GM23338 (cell line): ENCODE results near the gene CCT6A. TPM values are rescaled to one million over a fixed set of nuclear protein-coding genes. Genes with fewer than 3 reads are reported as not detected.

ENCODE experiments used
- ATAC-seq: fragments of 200-7000 bp; cut with Tn5 transposase; 3 replicates; pipeline ENCODE4 v1.9.1; 2020
- DNase-seq: peaks from one replicate; pipeline ENCODE4 v3.0.0-alpha.2; 2015; ENCODE audit warnings: low spot score
- H2AFZ ChIP-seq: fragments of 200-600 bp; sonication (generic); 2 replicates; pipeline ENCODE4 v1.8.0; 2016; ENCODE audit warnings: antibody characterized with exemption, mild to moderate bottlenecking, moderate library complexity
- H3F3A ChIP-seq: fragments of 200-600 bp; sonication (generic); replicated peaks from 2 replicates; pipeline ENCODE4 v1.8.0; 2017; ENCODE audit warnings: antibody characterized with exemption, mixed run types, low read depth
- H3K27ac ChIP-seq: fragments of 200-600 bp; sonication (generic); 2 replicates; pipeline ENCODE4 v1.6.1; 2016; ENCODE audit warnings: low read depth
- H3K27me3 ChIP-seq: fragments of 200-600 bp; sonication (generic); 2 replicates; pipeline ENCODE4 v1.8.0; 2016; ENCODE audit warnings: mild to moderate bottlenecking, mixed run types, moderate library complexity; ENCODE audit not compliant: insufficient read depth
- H3K36me3 ChIP-seq: fragments of 200-600 bp; sonication (generic); 2 replicates; pipeline ENCODE4 v1.8.0; 2016; ENCODE audit warnings: mild to moderate bottlenecking; ENCODE audit not compliant: insufficient read depth
- H3K4me1 ChIP-seq: fragments of 200-600 bp; sonication (generic); 2 replicates; pipeline ENCODE4 v1.8.0; 2016; ENCODE audit warnings: mild to moderate bottlenecking, moderate library complexity; ENCODE audit not compliant: insufficient read depth
- H3K4me2 ChIP-seq: fragments of 200-600 bp; sonication (generic); 2 replicates; pipeline ENCODE4 v1.7.1; 2017; ENCODE audit warnings: mixed run types
- H3K4me3 ChIP-seq: fragments of 200-600 bp; sonication (generic); 2 replicates; pipeline ENCODE4 v1.6.1; 2016; ENCODE audit warnings: mixed run types
- H3K79me2 ChIP-seq: fragments of 200-600 bp; sonication (generic); replicated peaks from 2 replicates; pipeline ENCODE4 v1.8.0; 2017; ENCODE audit warnings: mild to moderate bottlenecking; ENCODE audit not compliant: insufficient read depth
- H3K9me2 ChIP-seq: fragments of 200-600 bp; sonication (generic); 2 replicates; pipeline ENCODE4 v1.8.0; 2017; ENCODE audit not compliant: insufficient read depth
- H4K20me1 ChIP-seq: fragments of 200-600 bp; sonication (generic); replicated peaks from 2 replicates; pipeline ENCODE4 v1.8.0; 2017; ENCODE audit warnings: mild to moderate bottlenecking; ENCODE audit not compliant: insufficient read depth
- H3K27ac Mint-ChIP-seq: 2 replicates; pipeline ENCODE4 v1.8.0; 2020; ENCODE audit warnings: inconsistent platforms, mild to moderate bottlenecking, moderate library complexity, mixed read lengths
- H3K27me3 Mint-ChIP-seq: 3 replicates; pipeline ENCODE4 v1.8.0; 2022; ENCODE audit warnings: low read depth, mild to moderate bottlenecking, moderate library complexity, mixed read lengths, inconsistent platforms; ENCODE audit not compliant: insufficient read depth, poor library complexity
- H3K36me3 Mint-ChIP-seq: 3 replicates; pipeline ENCODE4 v1.8.0; 2021; ENCODE audit warnings: low read depth, mild to moderate bottlenecking, inconsistent platforms, moderate library complexity, mixed read lengths
- H3K4me1 Mint-ChIP-seq: 3 replicates; pipeline ENCODE4 v1.8.0; 2020; ENCODE audit warnings: mild to moderate bottlenecking, inconsistent platforms, mixed read lengths
- H3K4me3 Mint-ChIP-seq: 3 replicates; pipeline ENCODE4 v1.8.0; 2021; ENCODE audit warnings: moderate library complexity, mild to moderate bottlenecking, inconsistent platforms, mixed read lengths
- H3K9me3 Mint-ChIP-seq: 3 replicates; pipeline ENCODE4 v1.8.0; 2020; ENCODE audit warnings: moderate library complexity, mild to moderate bottlenecking, inconsistent platforms, mixed read lengths
- CREB1 ChIP-seq: fragments of 250-450 bp; sonication (Bioruptor Pico); IDR thresholded peaks from 2 replicates; pipeline ENCODE4 v1.5.0; 2020; ENCODE audit warnings: low read depth, mild to moderate bottlenecking, moderate library complexity
- CTCF ChIP-seq, 2 experiments: fragments of 200-600 bp in 1 of 2; sonication (generic) in 1 of 2; conservative IDR thresholded peaks; 2 replicates each; pipeline versions ENCODE4 v1.5.1 to v1.6.1; 2016 to 2017; ENCODE audit warnings: antibody characterized with exemption in 2 of 2, low read depth in 2 of 2, mild to moderate bottlenecking in 2 of 2, moderate library complexity in 1 of 2
- EZH2 ChIP-seq: fragments of 200-600 bp; sonication (generic); IDR thresholded peaks from one replicate; pipeline ENCODE4 v1.8.0; 2017; ENCODE audit warnings: antibody characterized with exemption, mild to moderate bottlenecking, low read depth; ENCODE audit not compliant: unreplicated experiment
- NANOG ChIP-seq: IDR thresholded peaks from 2 replicates; pipeline ENCODE4 v1.6.1; 2016; ENCODE audit warnings: antibody characterized with exemption, borderline replicate concordance
- REST ChIP-seq: IDR thresholded peaks from one replicate; pipeline ENCODE4 v1.6.1; 2018; ENCODE audit warnings: antibody characterized with exemption; ENCODE audit not compliant: unreplicated experiment
- STAT1 ChIP-seq: IDR thresholded peaks from one replicate; pipeline ENCODE4 v1.6.1; 2016; ENCODE audit warnings: antibody characterized with exemption; ENCODE audit not compliant: unreplicated experiment
- ZNF331 ChIP-seq: fragments of 250-450 bp; sonication (Bioruptor Pico); IDR thresholded peaks from 2 replicates; pipeline ENCODE4 v1.5.0; 2020; ENCODE audit warnings: low read depth, mild to moderate bottlenecking, moderate library complexity
- polyA plus RNA-seq: library from polyadenylated mRNA; unstranded; fragments of >200 nt; fragmentation: Nextera tagmentation; extraction: Ambion mirVana; gene quantifications from 2 replicates; pipeline ENCODE4 v1.2.1, GENCODE V29; 2016
- total RNA-seq: library from RNA; depleted of rRNA; stranded (reverse); fragments of >200 nt; shearing (Covaris generic); gene quantifications from 2 replicates; pipeline ENCODE4 v1.2.3, GENCODE V29; 2014

CCT6A gene
- total and polyA plus RNA-seq, 2 experiments from 2014 or later, result 266 to 505 TPM

GRCh38 chr7:56053379-56053778 lies 1.8 kb downstream of the CCT6A start (continued):
- TF ChIP-seq REST (no peak), ZNF331 (CRISPR knock-in tag) (no peak)

- Histone ChIP-seq H3K4me2 (peak overlapping the region; percentile 100; the same call in 1 of the 2 replicates), H3F3A (peaks cover 28% of the 10 kb centered on the region; the same call in 1 of the 2 replicates), H3K36me3 (peaks cover 60% of the 10 kb centered on the region), H3K4me1 (peaks cover 17% of the 10 kb centered on the region), H3K27ac (0 out of 2 replicates have a peak overlapping the region, but pooled peaks have one; percentile 5), H3K4me3 (no peak overlapping the region), H2AFZ (no peak overlapping the region), H3K79me2 (peaks cover 79% of the 10 kb centered on the region), H3K27me3 (no peaks in the 10 kb centered on the region), H4K20me1 (peaks cover 9% of the 10 kb centered on the region; the same call in 1 of the 2 replicates), H3K9me2 (no peaks in the 10 kb centered on the region)
- DNase-seq, result no peak
- Mint-ChIP-seq H3K27ac (no peak overlapping the region), H3K4me3 (peak overlapping the region; percentile 49), H3K36me3 (peaks cover 72% of the 10 kb centered on the region), H3K9me3 (peaks cover 2% of the 10 kb centered on the region; the same call in 1 of the 3 replicates), H3K4me1 (peaks cover 10% of the 10 kb centered on the region; the same call in 2 of the 3 replicates), H3K27me3 (no peaks in the 10 kb centered on the region)
- TF ChIP-seq EZH2 (no peak), STAT1 (no peak), CREB1 (no peak), NANOG (no peak), CTCF (conservative IDR thresholded peaks at IDR 0.05; ENCODE audit: low read depth in 2 of 2) (no peak), REST (no peak)
- ATAC-seq, result no peak
Observed at GRCh38 chr7:56053993-56054392, 2.4 kb downstream of the CCT6A start.
